ENCODE data around the gene BABAM2.

DNA sequence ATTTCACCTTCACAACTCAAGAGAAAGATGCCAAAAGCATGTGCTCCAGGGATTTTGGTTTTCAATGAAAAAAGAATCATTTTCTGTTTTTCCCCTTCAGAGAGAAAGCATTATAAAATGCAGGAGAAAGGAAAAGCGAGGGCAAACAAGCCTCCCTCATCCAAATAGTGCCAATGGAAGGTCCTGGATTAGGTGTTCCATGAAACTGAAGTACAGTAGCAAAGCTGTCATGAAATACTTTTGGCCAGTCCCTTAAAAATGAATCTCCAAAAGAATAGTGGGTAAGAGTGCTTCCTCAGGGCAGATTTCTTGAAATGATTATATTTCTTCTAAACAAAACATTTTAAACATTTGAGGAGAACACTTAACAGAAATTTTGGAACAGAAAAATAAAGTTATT is 320.0 kb downstream of the BABAM2 start:
- TF ChIP-seq, protein P1, sequence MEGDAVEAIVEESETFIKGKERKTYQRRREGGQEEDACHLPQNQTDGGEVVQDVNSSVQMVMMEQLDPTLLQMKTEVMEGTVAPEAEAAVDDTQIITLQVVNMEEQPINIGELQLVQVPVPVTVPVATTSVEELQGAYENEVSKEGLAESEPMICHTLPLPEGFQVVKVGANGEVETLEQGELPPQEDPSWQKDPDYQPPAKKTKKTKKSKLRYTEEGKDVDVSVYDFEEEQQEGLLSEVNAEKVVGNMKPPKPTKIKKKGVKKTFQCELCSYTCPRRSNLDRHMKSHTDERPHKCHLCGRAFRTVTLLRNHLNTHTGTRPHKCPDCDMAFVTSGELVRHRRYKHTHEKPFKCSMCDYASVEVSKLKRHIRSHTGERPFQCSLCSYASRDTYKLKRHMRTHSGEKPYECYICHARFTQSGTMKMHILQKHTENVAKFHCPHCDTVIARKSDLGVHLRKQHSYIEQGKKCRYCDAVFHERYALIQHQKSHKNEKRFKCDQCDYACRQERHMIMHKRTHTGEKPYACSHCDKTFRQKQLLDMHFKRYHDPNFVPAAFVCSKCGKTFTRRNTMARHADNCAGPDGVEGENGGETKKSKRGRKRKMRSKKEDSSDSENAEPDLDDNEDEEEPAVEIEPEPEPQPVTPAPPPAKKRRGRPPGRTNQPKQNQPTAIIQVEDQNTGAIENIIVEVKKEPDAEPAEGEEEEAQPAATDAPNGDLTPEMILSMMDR (IDR thresholded peaks at IDR 0.05; ENCODE audit: low read depth, low read length, missing input control) = no peak
- TF ChIP-seq EGR1 (IDR thresholded peaks at IDR 0.05; ENCODE audit: low read depth in 2 of 2) (no peak), JUND (IDR thresholded peaks at IDR 0.05) (no peak), SP1 (IDR thresholded peaks at IDR 0.05) (no peak)
- TF ChIP-seq, protein P2, sequence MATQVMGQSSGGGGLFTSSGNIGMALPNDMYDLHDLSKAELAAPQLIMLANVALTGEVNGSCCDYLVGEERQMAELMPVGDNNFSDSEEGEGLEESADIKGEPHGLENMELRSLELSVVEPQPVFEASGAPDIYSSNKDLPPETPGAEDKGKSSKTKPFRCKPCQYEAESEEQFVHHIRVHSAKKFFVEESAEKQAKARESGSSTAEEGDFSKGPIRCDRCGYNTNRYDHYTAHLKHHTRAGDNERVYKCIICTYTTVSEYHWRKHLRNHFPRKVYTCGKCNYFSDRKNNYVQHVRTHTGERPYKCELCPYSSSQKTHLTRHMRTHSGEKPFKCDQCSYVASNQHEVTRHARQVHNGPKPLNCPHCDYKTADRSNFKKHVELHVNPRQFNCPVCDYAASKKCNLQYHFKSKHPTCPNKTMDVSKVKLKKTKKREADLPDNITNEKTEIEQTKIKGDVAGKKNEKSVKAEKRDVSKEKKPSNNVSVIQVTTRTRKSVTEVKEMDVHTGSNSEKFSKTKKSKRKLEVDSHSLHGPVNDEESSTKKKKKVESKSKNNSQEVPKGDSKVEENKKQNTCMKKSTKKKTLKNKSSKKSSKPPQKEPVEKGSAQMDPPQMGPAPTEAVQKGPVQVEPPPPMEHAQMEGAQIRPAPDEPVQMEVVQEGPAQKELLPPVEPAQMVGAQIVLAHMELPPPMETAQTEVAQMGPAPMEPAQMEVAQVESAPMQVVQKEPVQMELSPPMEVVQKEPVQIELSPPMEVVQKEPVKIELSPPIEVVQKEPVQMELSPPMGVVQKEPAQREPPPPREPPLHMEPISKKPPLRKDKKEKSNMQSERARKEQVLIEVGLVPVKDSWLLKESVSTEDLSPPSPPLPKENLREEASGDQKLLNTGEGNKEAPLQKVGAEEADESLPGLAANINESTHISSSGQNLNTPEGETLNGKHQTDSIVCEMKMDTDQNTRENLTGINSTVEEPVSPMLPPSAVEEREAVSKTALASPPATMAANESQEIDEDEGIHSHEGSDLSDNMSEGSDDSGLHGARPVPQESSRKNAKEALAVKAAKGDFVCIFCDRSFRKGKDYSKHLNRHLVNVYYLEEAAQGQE (IDR thresholded peaks at IDR 0.05) = no peak

All from liver (tissue), 3 donors.